Keratinocyte (primary cell): ENCODE data around the gene WAS. TPM values are rescaled to one million over a fixed set of nuclear protein-coding genes. Genes with fewer than 3 reads are reported as not detected.

Source experiments
- DNase-seq: peaks from one replicate; pipeline ENCODE4 v3.0.0-alpha.2; 2011; ENCODE audit warnings: low read depth, missing footprints, low spot score
- FAIRE-seq: peaks from 2 replicates; lab custom pipeline; 2011; peaks lifted over from hg19 to GRCh38; lab: Jason Lieb, UNC
- H2AFZ ChIP-seq: 2 replicates; pipeline ENCODE4 v1.6.0; 2012; ENCODE audit warnings: low read length, control low read depth, inconsistent platforms; ENCODE audit not compliant: control insufficient read depth
- H3K27ac ChIP-seq: 2 replicates; pipeline ENCODE4 v1.5.1; 2011; ENCODE audit warnings: low read length; ENCODE audit not compliant: control insufficient read depth, insufficient read depth
- H3K27me3 ChIP-seq: 3 replicates; pipeline ENCODE4 v1.6.0; 2011; ENCODE audit warnings: low read length; ENCODE audit not compliant: control insufficient read depth, insufficient read depth; ENCODE audit errors: extremely low read depth
- H3K36me3 ChIP-seq, 2 experiments: 2 replicates in 1 of 2; 3 replicates in 1 of 2; pipeline ENCODE4 v1.5.1; 2011; ENCODE audit warnings: low read length in 2 of 2, mild to moderate bottlenecking in 1 of 2; ENCODE audit not compliant: control insufficient read depth in 2 of 2, insufficient read depth in 2 of 2; ENCODE audit errors: extremely low read depth in 1 of 2
- H3K4me1 ChIP-seq: 3 replicates; pipeline ENCODE4 v1.5.1; 2011; ENCODE audit warnings: low read length; ENCODE audit not compliant: control insufficient read depth, insufficient read depth; ENCODE audit errors: extremely low read depth
- H3K4me2 ChIP-seq: 3 replicates; pipeline ENCODE4 v1.6.0; 2011; ENCODE audit warnings: low read depth, low read length; ENCODE audit not compliant: control insufficient read depth, insufficient read depth; ENCODE audit errors: extremely low read depth
- H3K4me3 ChIP-seq, 3 experiments: fragments of 200-600 bp in 1 of 3; sonication (generic) in 1 of 3; 2 replicates in 2 of 3; 3 replicates in 1 of 3; pipeline ENCODE4 v1.5.1; 2011 to 2016; ENCODE audit warnings: low read length in 3 of 3, mild to moderate bottlenecking in 3 of 3, control low read depth in 2 of 3, inconsistent platforms in 1 of 3, low read depth in 1 of 3, mixed read lengths in 1 of 3, mixed run types in 1 of 3, moderate library complexity in 1 of 3; ENCODE audit not compliant: control insufficient read depth in 2 of 3, insufficient read depth in 2 of 3; ENCODE audit errors: extremely low read depth in 1 of 3
- H3K79me2 ChIP-seq: 2 replicates; pipeline ENCODE4 v1.6.0; 2012; ENCODE audit warnings: low read length; ENCODE audit not compliant: control insufficient read depth, insufficient read depth
- H3K9ac ChIP-seq: 3 replicates; pipeline ENCODE4 v1.6.0; 2011; ENCODE audit warnings: low read length; ENCODE audit not compliant: control insufficient read depth, insufficient read depth; ENCODE audit errors: extremely low read depth
- H3K9me1 ChIP-seq: 3 replicates; pipeline ENCODE4 v1.6.0; 2011; ENCODE audit warnings: low read length; ENCODE audit not compliant: control insufficient read depth, insufficient read depth; ENCODE audit errors: extremely low read depth
- H3K9me3 ChIP-seq: 2 replicates; pipeline ENCODE4 v1.5.1; 2012; ENCODE audit warnings: low read depth, low read length; ENCODE audit not compliant: control insufficient read depth
- H4K20me1 ChIP-seq: 3 replicates; pipeline ENCODE4 v1.6.0; 2011; ENCODE audit warnings: low read length; ENCODE audit not compliant: control insufficient read depth, insufficient read depth; ENCODE audit errors: extremely low read depth
- EZH2 ChIP-seq: IDR thresholded peaks from one replicate; pipeline ENCODE4 v1.6.1; 2012; ENCODE audit warnings: inconsistent platforms, mild to moderate bottlenecking, low read length, moderate library complexity
- dilution Hi-C: fragments of 300-500 bp; cut with MboI; formaldehyde crosslinking; loops from one replicate; pipeline ENCODE4 v1.7.0; 2020; ENCODE audit warnings: low sequenced_read_pairs; ENCODE audit not compliant: extremely low pct_ligation_motif_present
- polyA plus RNA-seq, 5 experiments: library from polyadenylated mRNA; depleted of rRNA in 3 of 5; stranded (reverse) in 3 of 5; stranded (forward) in 1 of 5; unstranded in 1 of 5; fragments of >200 nt; gene quantifications; 1 replicate in 1 of 5; 2 replicates in 3 of 5; 3 replicates in 1 of 5; pipeline versions ENCODE4 v1.2.1 to v1.2.3, GENCODE V29; 2011 to 2012; ENCODE audit warnings: missing spikeins in 2 of 5, low read depth in 1 of 5, low replicate concordance in 1 of 5
- TF ChIP-seq, protein P1 (sequence below), 3 experiments: IDR thresholded peaks in 1 of 3; conservative IDR thresholded peaks in 1 of 3; optimal IDR thresholded peaks in 1 of 3; 2 replicates in 2 of 3; 3 replicates in 1 of 3; pipeline versions ENCODE3 to v1.5.1; 2011; ENCODE audit warnings: low read length in 3 of 3, mild to moderate bottlenecking in 3 of 3, moderate library complexity in 2 of 3, control low read depth in 1 of 3, inconsistent platforms in 1 of 3; ENCODE audit not compliant: insufficient read depth in 2 of 3; ENCODE audit errors: extremely low read depth in 1 of 3

Gene WAS
- polyA plus RNA-seq, 1 donor (not counting 4 experiments of a cell fraction or from before 2014, with no cell fraction given), result 0.07 TPM

DNA sequence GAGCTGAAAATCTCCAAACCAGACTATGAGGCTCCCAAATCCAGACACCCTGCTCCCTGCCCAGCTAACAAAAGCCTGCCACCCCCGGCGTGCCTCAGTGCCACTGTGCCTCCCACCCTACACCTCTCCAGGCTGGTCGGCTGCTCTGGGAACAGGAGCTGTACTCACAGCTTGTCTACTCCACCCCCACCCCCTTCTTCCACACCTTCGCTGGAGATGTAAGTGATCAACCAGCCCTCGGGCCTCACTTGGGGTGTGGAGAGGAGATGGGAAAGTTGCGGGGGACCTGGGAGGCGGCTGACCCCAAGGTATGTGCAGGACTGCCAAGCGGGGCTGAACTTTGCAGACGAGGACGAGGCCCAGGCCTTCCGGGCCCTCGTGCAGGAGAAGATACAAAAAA lies 1.8 kb downstream of the WAS start:
- H4K20me1 ChIP-seq, result no peaks in the 10 kb centered on the region
- H3K27me3 ChIP-seq, result no peaks in the 10 kb centered on the region
- H3K4me1 ChIP-seq, result no peaks in the 10 kb centered on the region
- H3K9me3 ChIP-seq, result no peaks in the 10 kb centered on the region
- TF ChIP-seq, protein P1, sequence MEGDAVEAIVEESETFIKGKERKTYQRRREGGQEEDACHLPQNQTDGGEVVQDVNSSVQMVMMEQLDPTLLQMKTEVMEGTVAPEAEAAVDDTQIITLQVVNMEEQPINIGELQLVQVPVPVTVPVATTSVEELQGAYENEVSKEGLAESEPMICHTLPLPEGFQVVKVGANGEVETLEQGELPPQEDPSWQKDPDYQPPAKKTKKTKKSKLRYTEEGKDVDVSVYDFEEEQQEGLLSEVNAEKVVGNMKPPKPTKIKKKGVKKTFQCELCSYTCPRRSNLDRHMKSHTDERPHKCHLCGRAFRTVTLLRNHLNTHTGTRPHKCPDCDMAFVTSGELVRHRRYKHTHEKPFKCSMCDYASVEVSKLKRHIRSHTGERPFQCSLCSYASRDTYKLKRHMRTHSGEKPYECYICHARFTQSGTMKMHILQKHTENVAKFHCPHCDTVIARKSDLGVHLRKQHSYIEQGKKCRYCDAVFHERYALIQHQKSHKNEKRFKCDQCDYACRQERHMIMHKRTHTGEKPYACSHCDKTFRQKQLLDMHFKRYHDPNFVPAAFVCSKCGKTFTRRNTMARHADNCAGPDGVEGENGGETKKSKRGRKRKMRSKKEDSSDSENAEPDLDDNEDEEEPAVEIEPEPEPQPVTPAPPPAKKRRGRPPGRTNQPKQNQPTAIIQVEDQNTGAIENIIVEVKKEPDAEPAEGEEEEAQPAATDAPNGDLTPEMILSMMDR (optimal IDR thresholded peaks at IDR 0.05 in 1 of 3, IDR thresholded peaks at IDR 0.05 in 1 of 3, conservative IDR thresholded peaks at IDR 0.05 in 1 of 3; ENCODE audit: extremely low read depth in 1 of 3, insufficient read depth in 2 of 3, low read length in 3 of 3), result no peak
- TF ChIP-seq EZH2, result no peak
- H3K4me2 ChIP-seq, result no peak overlapping the region
- H3K9me1 ChIP-seq, result no peaks in the 10 kb centered on the region
- FAIRE-seq (no peak), DNase-seq (no peak)
- no peak overlapping the region for H3K27ac ChIP-seq
- no peak overlapping the region for H2AFZ ChIP-seq
- H3K36me3 ChIP-seq, result no peaks in the 10 kb centered on the region
- dilution Hi-C loops, result no loop called here
- no peak overlapping the region for H3K9ac ChIP-seq
- no peaks in the 10 kb centered on the region for H3K79me2 ChIP-seq
- H3K4me3 ChIP-seq, result no peak overlapping the region

DNA sequence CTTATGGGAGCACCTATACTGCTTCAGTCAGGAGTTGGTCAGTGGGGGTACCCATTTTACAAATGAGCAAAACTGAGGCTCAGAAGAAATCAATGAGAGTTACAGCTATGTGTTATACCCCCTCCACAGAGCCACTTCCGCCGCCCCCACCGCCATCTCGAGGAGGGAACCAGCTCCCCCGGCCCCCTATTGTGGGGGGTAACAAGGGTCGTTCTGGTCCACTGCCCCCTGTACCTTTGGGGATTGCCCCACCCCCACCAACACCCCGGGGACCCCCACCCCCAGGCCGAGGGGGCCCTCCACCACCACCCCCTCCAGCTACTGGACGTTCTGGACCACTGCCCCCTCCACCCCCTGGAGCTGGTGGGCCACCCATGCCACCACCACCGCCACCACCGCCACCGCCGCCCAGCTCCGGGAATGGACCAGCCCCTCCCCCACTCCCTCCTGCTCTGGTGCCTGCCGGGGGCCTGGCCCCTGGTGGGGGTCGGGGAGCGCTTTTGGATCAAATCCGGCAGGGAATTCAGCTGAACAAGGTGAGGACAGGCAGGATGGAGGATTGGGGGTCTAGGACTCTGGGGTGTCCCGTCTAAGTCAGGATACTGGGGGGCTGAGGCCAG lies 5.0 kb downstream of the WAS start:
- no peaks in the 10 kb centered on the region for H3K27me3 ChIP-seq
- no peak overlapping the region for H2AFZ ChIP-seq
- no peak overlapping the region for H3K9ac ChIP-seq
- H3K36me3 ChIP-seq, result no peaks in the 10 kb centered on the region
- no peak for DNase-seq
- H3K4me3 ChIP-seq, result no peak overlapping the region
- TF ChIP-seq EZH2, result no peak
- TF ChIP-seq, protein P1 (optimal IDR thresholded peaks at IDR 0.05 in 1 of 3, IDR thresholded peaks at IDR 0.05 in 1 of 3, conservative IDR thresholded peaks at IDR 0.05 in 1 of 3; ENCODE audit: extremely low read depth in 1 of 3, insufficient read depth in 2 of 3, low read length in 3 of 3), result no peak
- no peak overlapping the region for H3K27ac ChIP-seq
- H3K4me1 ChIP-seq, result no peaks in the 10 kb centered on the region
- no peak for FAIRE-seq
- dilution Hi-C loops, result no loop called here
- no peaks in the 10 kb centered on the region for H3K79me2 ChIP-seq
- H3K4me2 ChIP-seq, result no peak overlapping the region
- H3K9me1 ChIP-seq, result no peaks in the 10 kb centered on the region
- H3K9me3 ChIP-seq, result no peaks in the 10 kb centered on the region
- no peaks in the 10 kb centered on the region for H4K20me1 ChIP-seq
